ENCODE measurements around the gene GALNTL6.

- TF ChIP-seq CTCF (optimal IDR thresholded peaks at IDR 0.05 in 1 of 3, IDR thresholded peaks at IDR 0.05 in 1 of 3, conservative IDR thresholded peaks at IDR 0.05 in 1 of 3; ENCODE audit: extremely low read depth in 1 of 3, insufficient read depth in 2 of 3, low read length in 3 of 3) (no peak), EZH2 (IDR thresholded peaks at IDR 0.05; ENCODE audit: low read length) (no peak)
Observed at GRCh38 chr4:172243551-172243950, 430.3 kb downstream of the GALNTL6 start.

Data from keratinocyte (primary cell).